K562 (cell line): ENCODE data around the gene NEURL1. TPM values are rescaled to one million over a fixed set of nuclear protein-coding genes. Genes with fewer than 3 reads are reported as not detected.
A peak's percentile ranks its signal among the peaks of the same experiment; 100 is the strongest.

ENCODE experiments used
- ARID1B ChIP-seq: fragments of 450-650 bp; IDR thresholded peaks from 2 replicates; pipeline ENCODE4 v1.6.1; 2016; ENCODE audit warnings: antibody characterized with exemption, mild to moderate bottlenecking, inconsistent platforms
- CHAMP1 ChIP-seq: fragments of 450-650 bp; IDR thresholded peaks from 2 replicates; pipeline ENCODE4 v1.6.1; 2016; ENCODE audit warnings: mild to moderate bottlenecking
- CHD2 ChIP-seq: IDR thresholded peaks from 2 replicates; pipeline ENCODE4 v1.6.1; 2011; ENCODE audit warnings: low read depth, low read length
- CREB3L1 ChIP-seq: fragments of 450-650 bp; IDR thresholded peaks from 2 replicates; pipeline ENCODE4 v1.6.1; 2014; ENCODE audit warnings: low read depth, mild to moderate bottlenecking, moderate library complexity, borderline replicate concordance
- CUX1 ChIP-seq: fragments of 200-800 bp; sonication (Bioruptor generic); IDR thresholded peaks from 2 replicates; pipeline ENCODE4 v1.6.1; 2016; ENCODE audit warnings: missing genetic modification characterization, missing compliant biosample characterization
- HDAC3 ChIP-seq: fragments of 450-650 bp; IDR thresholded peaks from 2 replicates; pipeline ENCODE4 v1.6.1; 2018; ENCODE audit warnings: borderline replicate concordance, mild to moderate bottlenecking, moderate library complexity; ENCODE audit not compliant: partially characterized antibody
- HMG20A ChIP-seq: fragments of 450-650 bp; formaldehyde crosslinking; conservative IDR thresholded peaks from 2 replicates; pipeline ENCODE4 v1.4.0; 2020; ENCODE audit warnings: mild to moderate bottlenecking, mixed read lengths
- LARP7 ChIP-seq: fragments of 450-650 bp; IDR thresholded peaks from 2 replicates; pipeline ENCODE4 v1.6.1; 2016
- MAFF ChIP-seq: IDR thresholded peaks from 2 replicates; pipeline ENCODE4 v1.6.1; 2012; ENCODE audit warnings: low read length, improper control_type of control experiment
- NFRKB ChIP-seq: fragments of 450-650 bp; IDR thresholded peaks from 2 replicates; pipeline ENCODE4 v1.6.1; 2016; ENCODE audit warnings: low read depth
- NR1H2 ChIP-seq: sonication (generic); formaldehyde crosslinking; IDR thresholded peaks from 2 replicates; pipeline ENCODE4 v1.4.0; 2020; ENCODE audit warnings: mild to moderate bottlenecking, missing genetic modification reagents
- NR2C1 ChIP-seq, 2 experiments: fragments of 450-650 bp; IDR thresholded peaks; 2 replicates each; pipeline ENCODE4 v1.6.1; 2017; ENCODE audit warnings: mild to moderate bottlenecking in 2 of 2, antibody characterized with exemption in 1 of 2, inconsistent platforms in 1 of 2, missing compliant biosample characterization in 1 of 2, missing genetic modification characterization in 1 of 2
- PPARD ChIP-seq: fragments of 250-450 bp; sonication (Bioruptor Pico); IDR thresholded peaks from 2 replicates; pipeline ENCODE4 v1.8.0; 2022; ENCODE audit warnings: inconsistent platforms, mild to moderate bottlenecking, moderate library complexity
- RAD51 ChIP-seq: fragments of 450-650 bp; IDR thresholded peaks from 2 replicates; pipeline ENCODE4 v1.7.1; 2016; ENCODE audit warnings: low read depth, mild to moderate bottlenecking, borderline replicate concordance
- SP1 ChIP-seq: sonication (generic); formaldehyde crosslinking; IDR thresholded peaks from 2 replicates; pipeline ENCODE4 v1.8.1; 2022; ENCODE audit warnings: mild to moderate bottlenecking, missing genetic modification reagents
- ZNF76 ChIP-seq: fragments of 250-450 bp; sonication (Bioruptor Pico); IDR thresholded peaks from 2 replicates; pipeline ENCODE4 v1.4.0; 2020; ENCODE audit warnings: mild to moderate bottlenecking, moderate library complexity, borderline replicate concordance
- polyA plus RNA-seq, 8 experiments: library from polyadenylated mRNA; depleted of rRNA in 4 of 8; stranded (reverse) in 5 of 8; unstranded in 3 of 8; fragments of >200 nt; fragmentation: Nextera tagmentation in 2 of 8; fragmentation: Illumina TruSeq in 1 of 8; extraction: Ambion mirVana in 2 of 8; extraction: Trizol in 1 of 8; gene quantifications; 2 replicates each; pipeline versions ENCODE4 v1.2.1 to v1.2.3, GENCODE V29; 2011 to 2014; ENCODE audit warnings: inconsistent platforms in 1 of 8, missing spikeins in 1 of 8
- total RNA-seq, 7 experiments: library from RNA; depleted of rRNA in 6 of 7; stranded (reverse); fragments of >200 nt in 6 of 7; fragmentation: Illumina TruSeq in 2 of 7; extraction: Trizol in 2 of 7; gene quantifications; 2 replicates each; pipeline versions ENCODE4 v1.2.1 to v1.2.3, GENCODE V29; 2011 to 2021; ENCODE audit warnings: low replicate concordance in 1 of 7

The NEURL1 gene
- total and polyA plus RNA-seq, 9 of the 15 experiments (the other 6 are each of a cell fraction or from before 2014, with no cell fraction given) = 0.01 to 0.45 (median 0.16) TPM; not detected in 5

DNA sequence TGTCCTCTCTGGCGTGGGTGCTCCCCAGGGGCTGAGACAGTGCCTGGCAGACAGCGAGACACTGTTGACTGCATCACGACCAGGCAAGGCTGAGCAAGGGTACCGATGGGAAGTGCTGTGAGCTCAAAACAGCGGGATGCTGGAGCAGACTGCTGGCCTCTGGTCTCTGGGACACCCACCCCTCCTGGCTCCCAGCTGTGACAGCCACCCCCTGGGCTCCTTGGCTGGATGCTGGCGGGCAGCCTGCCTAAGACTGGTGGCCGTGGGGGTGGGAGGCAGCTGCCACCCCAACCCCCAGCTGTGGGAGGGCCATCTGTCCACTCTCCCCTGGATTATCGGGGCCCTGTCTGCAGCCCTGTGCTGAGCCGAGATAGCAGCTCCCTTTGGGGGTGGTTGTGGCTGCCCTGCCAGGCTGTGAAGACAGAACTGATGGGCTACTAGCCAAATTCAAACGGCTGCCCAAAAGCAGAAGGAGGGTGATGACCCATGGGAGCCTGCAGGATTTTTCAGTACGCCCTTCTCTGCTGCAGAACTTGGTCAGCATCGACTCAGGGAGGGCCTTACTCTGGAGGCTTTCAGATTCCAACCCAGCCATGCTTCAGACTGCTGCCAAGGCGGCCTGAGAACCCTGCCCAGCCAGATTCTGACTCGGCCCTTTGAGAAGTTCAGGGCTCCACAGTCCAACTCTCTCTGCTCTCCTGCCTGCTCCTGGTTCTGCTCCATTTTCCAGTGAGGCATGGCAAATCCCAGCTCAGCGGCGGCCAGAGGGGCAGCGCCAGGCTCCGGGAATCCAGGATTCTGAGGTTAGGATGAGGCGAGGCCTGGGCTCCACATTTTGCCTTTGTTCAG is 125.3 kb downstream of the NEURL1 start (continued):
- TF ChIP-seq CREB3L1 (no peak), NR2C1 (IDR thresholded peaks at IDR 0.05) (no peak), NR2C1 (tag; IDR thresholded peaks at IDR 0.05) (no peak), CHAMP1 (no peak), NR1H2 (CRISPR knock-in tag) (no peak), NFRKB (no peak), CUX1 (0 out of 2 replicates have a peak, but pooled peaks have one; percentile 49), ZNF76 (CRISPR knock-in tag) (peak; percentile 38; the same call in 1 of the 2 replicates), MAFF (no peak), PPARD (CRISPR knock-in tag) (no peak), ARID1B (peak; percentile 96), CHD2 (0 out of 2 replicates have a peak, but pooled peaks have one; percentile 17), HDAC3 (no peak), HMG20A (CRISPR knock-in tag) (no peak), SP1 (CRISPR knock-in tag) (peak; percentile 42; the same call in 1 of the 2 replicates), RAD51 (no peak), LARP7 (no peak)
